NCI-H2171 (cell line): Measurements from ENCODE around the gene SLC38A10.

ENCODE experiments used
- DNase-seq: peaks from one replicate; lab custom pipeline; 2025; lab: John Stamatoyannopoulos, UW

SLC38A10 gene

DNA sequence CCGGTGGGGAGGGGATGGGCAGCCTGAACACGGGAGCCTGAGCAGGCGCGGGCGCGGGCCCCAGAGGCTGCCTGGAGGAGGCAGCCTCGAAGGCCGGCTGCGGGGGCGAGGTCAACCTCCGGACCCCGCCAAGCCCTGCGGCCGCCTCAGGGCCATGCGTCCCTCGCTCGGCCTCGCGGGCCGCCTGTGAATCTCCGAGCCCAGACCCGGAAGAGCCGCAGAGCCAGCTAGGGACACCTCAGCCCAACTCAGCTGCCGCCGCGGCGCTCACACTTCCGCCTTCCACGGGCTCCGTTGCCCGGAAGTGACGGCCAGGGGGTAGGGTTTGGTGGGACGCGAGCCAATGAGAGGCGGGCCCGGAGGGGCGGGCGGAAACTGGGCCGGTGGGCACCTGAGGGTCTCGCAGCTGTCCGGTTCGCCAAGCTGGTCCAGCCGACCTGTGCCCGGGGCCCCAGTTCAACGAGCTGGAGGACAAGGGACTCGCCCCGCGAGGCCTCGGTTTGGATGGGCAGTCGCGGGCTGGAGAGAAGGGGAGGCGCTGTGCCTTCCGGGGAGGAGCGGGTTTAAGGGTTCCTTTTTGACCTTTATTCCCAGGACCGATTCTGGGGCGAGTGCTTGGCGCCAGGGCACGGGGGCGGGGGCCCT is at the start of gene SLC38A10:
Gene SLC38A10 (minus strand): TSS at position 277 of the 645 bp plus-strand sequence. CDS start 386 bp downstream, outside the sequence.
- peak; percentile 76 for DNase-seq

- no peak for DNase-seq
Observed at GRCh38 chr17:81342269-81343070, 47.4 kb upstream of the SLC38A10 start.

- DNase-seq: no peak
Observed at GRCh38 chr17:81341516-81342268, 46.6 kb upstream of the SLC38A10 start.

DNA sequence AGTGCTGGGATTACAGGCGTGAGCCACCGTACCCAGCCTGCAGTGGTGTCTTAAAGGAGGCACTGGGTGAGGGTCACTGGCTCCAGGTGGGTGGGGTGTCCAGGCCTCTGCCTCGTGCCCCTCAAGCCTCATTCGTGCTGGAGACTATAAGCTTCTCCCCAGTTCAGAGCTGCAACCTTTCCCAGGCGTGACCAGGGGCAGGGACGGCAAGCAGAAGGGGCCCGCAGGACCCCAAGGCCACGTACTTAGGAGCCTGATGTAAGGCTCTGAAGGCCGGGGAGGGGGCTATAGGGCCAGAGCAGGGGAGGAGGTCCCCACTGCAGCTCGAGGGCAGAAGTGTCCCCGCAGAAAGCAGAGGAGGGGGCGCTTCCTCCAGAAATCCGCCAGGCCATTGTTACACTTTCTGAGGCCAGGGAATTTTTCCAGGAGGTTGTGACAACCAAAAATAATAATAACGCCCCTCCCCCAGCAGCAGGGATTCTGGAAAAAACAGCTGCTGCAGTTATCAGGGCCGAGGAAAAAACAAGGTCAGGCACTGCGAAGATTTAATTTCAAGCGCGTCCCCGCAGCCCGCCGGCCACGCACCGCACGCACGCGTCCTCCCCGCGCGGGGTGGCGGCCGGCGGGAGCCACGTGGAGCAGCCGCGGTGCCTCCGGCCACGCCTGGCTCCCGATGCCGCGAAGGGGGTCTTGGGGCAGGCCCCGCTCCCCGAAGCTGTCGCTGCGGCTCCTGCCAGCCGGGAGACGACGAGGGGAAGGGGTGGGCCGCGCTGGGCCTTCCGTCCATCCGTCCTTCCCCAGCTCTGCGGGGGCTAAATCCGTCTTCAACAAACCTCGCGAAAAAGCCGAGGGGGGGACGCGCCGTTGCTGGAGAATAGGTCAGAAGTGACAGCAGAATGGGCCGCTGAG is 45.8 kb upstream of the SLC38A10 start:
- no peak for DNase-seq

- DNase-seq: no peak
Observed at GRCh38 chr17:81339534-81340296, 44.6 kb upstream of the SLC38A10 start.

DNA sequence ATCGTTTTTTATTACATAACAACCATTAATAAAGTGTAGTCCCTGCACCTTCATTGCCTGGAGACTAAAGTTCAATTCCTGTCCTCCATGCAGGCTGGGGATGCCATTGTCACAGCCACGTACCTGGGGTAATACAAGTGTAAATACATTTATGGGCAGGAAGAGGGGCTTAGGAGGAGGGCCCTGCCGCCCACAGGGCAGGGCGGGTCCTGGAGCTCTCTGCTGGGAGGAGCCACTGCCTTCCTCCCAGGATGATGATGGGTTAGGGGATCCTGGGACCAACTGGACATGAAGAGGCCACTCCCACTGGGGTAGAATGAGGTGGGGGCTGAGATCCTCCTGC is 44.1 kb upstream of the SLC38A10 start:
- DNase-seq: no peak

- DNase-seq: no peak
Observed at GRCh38 chr17:81338274-81339190, 43.4 kb upstream of the SLC38A10 start.

- DNase-seq: no peak
Observed at GRCh38 chr17:81337476-81337879, 42.4 kb upstream of the SLC38A10 start.

DNA sequence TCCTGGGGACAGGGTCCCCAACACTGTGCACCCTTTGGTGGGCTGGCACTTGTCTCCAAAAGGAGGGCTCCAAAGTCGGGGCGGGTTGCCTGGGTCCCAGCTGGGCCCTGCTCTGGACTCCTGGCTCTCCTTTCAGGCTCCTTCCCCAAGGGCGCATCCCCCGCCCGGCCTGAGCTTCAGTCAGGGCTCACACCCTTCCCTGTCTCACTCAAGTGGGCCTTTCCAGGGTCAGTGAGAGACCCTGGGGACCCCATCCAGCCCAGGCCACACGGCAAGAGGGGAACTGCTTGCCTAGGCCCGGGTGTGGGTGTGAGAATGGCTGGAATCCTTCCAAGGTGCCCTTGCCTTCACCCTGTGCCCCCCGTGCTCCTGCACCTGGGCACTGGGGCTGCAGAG is 41.8 kb upstream of the SLC38A10 start:
- no peak for DNase-seq

GRCh38 chr17:81336296-81336929 is 41.3 kb upstream of the SLC38A10 start:
- no peak for DNase-seq

DNA sequence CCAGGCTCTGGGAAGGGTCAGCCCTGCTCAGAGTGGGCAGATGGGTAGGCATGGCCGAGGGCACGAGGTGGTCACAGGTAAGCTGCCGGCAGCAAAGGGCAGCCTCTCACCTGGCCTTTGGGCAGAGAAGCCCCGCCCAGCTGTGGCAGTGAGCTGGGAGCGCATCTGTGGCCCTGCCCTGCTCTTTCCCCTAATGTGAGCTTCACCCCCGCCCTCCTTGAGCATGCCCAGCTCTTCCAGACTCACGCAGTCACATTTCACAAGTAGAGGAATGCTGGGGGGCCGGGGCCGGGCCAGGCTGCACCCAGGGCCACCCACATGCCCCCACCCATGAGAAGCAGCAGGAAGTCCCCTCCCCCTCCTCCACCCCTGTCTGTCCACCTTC is 40.7 kb upstream of the SLC38A10 start:
- no peak for DNase-seq

GRCh38 chr17:81334987-81335772 is 40.1 kb upstream of the SLC38A10 start:
- no peak for DNase-seq

DNA sequence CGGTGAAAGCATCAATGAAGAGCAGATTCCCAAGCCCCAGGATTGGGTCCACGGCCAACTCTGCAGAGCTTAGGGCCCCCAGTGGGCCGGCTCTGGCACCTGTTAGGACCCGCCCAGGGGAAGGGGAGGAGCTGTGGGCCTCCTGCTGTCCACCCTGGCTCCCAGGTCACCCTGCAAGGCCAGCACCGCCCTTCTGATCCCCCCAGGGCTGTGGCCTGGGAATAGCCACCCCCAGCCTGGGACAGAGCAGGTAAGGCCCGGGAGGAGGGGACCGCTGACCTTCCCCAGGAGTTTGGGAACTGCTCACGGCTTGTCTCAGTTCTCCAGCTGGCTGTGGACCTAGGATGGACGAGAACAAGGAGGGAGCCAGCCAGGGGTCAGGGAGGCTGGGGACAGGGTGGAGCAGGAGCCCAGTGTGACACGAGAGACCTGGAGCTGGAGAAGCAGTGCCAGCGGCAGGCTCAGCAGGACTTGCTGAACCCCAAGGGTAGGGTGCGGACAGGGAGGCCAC is 39.3 kb upstream of the SLC38A10 start:
- DNase-seq: no peak

GRCh38 chr17:81333616-81334368 is 38.7 kb upstream of the SLC38A10 start:
- no peak for DNase-seq

GRCh38 chr17:81332914-81333528 is 37.9 kb upstream of the SLC38A10 start:
- peak; percentile 32 for DNase-seq

DNA sequence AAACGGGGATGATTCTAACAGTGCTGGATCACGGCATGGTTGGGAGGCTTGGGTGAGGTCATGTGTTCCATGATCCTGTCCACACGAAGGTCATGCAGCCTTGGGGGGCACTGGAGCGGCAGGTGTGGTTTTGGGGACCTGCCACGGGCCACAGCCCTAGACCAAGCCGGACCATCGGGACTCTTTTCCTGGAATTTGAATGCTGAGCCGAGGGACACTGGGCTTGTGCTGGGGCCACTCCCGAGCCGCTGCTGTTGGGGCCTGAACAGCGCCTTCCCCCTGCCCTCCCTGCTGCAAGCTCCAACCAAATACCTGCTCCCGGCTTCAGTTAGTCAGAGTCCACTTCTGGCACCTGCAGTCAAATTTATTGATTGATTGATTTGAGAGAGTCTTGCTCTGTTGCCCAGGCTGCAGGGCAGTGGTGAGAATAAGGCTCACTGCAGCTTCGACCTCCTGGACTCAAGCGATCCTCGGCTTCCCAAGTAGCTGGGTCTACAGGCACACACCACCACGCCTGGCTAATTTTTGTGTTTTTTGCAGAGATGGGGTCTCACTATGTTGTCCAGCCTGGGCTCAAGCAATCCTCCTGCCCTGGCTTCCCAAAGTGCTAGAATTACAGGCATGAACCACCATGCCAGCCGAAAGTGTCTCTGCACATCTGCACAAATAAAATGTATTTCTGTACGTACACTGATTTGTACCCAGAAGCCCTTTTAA is 37.2 kb upstream of the SLC38A10 start:
- no peak for DNase-seq
